Non-pigmented ciliary epithelial cell (primary cell): ENCODE results near the gene RAD54L.
"Not testable (repeated sequence)": the region's sequence is repeated elsewhere in the genome, so short reads cannot be mapped to it uniquely, and the experiment has no call there.

Source experiments
- DNase-seq: peaks from one replicate; pipeline ENCODE4 v3.0.0-alpha.2; 2010; ENCODE audit warnings: low read depth

The RAD54L gene

DNA sequence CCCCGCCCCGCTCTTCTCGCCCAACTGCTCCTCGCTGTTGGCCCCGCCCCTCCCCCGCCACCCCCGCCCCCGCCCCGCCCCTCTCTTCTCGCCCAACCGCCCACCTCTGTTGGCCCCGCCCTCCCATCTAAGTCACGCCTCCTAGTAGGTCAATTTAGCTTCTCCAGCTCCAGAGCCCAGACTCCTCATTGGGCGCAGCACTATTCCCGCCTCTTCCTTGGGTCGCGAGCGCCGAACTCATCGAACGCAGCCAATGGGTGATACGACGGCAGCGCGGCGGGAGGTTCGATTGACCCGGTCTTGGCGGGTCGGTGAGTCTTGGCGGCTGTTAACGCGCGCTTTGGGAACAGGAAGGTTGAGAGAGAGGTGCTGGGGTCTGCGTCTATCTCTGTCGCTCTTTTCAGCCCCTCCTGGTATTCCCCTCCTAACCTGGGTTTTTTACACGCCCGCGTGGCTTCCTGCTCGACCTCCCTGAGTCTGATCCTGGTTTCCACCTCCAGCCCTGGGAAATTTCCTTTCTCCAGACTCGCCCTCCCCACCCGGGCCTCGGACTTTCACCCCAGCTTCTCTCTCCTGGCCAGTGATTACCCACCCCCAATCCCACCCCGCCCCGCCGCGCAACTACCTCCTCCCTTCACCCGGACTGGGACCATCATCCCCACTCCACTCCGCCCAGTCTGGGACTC, at the start of gene RAD54L:
RAD54L (plus strand) TSS at position 328 of the 686 bp plus-strand sequence. CDS start 643 bp downstream, outside the sequence.
- DNase-seq, result peak; percentile 97

- DNase-seq, result no peak
Observed at GRCh38 chr1:46197964-46198811, 49.4 kb upstream of the RAD54L start, which contains the start of gene POMGNT1. POMGNT1 (minus strand) TSS chr1:46198434; CDS start chr1:46197821, 613 bp downstream.

DNA sequence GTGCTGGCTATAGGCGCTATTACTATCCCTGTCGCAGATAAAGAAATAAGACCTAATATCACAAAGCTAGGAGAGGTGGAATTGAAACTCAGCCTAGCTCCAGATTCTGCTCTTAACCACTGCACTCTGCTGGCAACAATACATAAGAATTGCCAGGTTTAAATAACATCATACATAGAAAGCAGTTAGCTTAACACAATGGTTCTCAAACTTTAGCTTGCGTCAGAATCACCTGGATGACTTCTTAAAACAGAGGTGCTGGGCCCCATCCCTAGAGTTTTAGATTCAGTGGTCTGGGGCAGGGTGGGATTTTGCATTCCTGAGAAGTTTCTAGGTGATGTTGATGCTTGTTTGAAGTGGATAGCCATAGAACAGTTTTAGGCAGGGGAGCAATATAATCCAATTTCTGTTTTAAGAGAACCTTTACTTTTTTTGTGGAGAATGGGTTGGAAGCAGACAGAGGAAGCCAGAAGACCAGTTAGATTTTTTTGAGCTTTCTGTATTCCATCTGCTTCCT, 48.3 kb upstream of the RAD54L start:
- no peak for DNase-seq

- DNase-seq, result no peak
Observed at GRCh38 chr1:46203738-46204405, 43.7 kb upstream of the RAD54L start.

DNA sequence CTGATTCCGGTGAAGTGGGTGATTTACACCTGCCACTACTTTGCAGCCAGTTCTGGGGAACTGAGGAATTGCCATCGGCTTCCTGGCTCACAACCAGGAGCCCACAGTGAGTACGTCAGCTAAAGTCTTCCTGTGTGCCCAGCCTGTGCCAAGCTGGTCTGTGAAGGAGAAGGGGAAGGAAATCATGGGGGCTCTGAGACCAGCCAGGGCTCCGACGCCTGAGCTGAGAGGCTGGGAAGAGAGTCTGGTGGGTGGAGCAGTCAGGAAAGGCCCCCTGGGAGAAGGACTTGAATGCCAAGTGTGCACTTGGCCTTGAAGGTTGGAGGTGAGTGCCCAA, 43.2 kb upstream of the RAD54L start:
- no peak for DNase-seq

DNA sequence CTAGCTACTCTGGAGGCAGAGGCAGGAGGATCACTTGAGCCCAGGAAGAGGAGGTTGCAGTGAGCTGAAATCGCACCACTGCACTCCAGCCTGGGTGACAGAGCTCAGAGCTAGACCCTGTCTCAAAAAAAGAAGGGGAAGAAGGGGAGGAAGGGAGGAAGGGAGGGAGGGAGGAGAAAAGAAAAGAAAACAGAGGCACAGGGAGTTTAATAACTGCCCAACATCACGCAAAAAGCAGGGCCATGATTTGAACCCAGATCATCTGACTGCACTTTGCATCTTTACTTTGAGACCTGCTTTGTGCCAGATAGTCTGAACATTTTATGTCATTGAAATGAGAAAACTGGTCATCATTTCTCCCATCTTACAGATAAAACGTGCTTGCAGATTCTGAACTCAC, 42.4 kb upstream of the RAD54L start:
- no peak for DNase-seq

GRCh38 chr1:46205791-46206190, 41.8 kb upstream of the RAD54L start:
- no peak for DNase-seq

GRCh38 chr1:46206399-46206798, 41.2 kb upstream of the RAD54L start:
- DNase-seq, result no peak

DNA sequence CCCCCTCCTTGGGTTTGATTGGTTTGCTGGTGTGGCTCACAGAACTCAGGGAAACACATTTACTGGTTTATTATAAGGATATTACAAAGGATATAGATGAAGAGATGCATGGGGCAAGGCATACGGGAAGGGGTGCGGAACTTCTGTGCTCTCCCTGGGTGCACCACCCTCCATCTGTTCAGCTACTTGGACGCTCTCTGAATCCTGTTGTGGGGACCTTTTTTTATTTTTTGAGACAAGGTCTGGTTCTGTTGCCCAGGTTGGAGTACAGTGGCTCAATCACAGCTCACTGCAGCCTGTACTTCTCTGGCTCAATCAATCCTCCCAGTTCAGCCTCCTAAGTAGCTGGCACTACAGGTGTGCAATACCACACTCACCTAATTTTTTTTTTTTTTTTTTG, 37.0 kb upstream of the RAD54L start:
- DNase-seq, result no peak

- no peak for DNase-seq
Observed at GRCh38 chr1:46211051-46211450, 36.5 kb upstream of the RAD54L start.

DNA sequence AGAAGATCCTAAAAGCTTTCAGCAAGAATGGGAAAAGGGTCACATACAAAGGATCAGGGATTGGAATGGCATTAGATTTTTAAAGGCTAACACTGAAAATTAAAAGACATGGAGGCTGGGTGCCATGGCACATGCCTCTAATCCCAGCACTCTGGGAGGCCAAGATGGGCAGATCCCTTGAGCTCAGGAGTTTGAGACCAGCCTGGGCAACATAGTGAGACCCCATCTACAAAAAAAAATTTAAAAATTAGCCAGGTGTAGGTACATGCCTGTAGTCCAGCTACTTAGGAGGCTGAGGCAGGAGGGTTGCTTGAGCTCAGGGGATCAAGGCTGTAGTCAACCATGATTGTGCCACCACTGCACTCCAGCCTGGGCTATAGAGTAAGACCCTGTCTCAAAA, 32.1 kb upstream of the RAD54L start:
- no peak for DNase-seq

- no peak for DNase-seq
Observed at GRCh38 chr1:46218443-46218842, 29.1 kb upstream of the RAD54L start.

GRCh38 chr1:46219551-46220520, 27.7 kb upstream of the RAD54L start:
- no peak for DNase-seq

DNA sequence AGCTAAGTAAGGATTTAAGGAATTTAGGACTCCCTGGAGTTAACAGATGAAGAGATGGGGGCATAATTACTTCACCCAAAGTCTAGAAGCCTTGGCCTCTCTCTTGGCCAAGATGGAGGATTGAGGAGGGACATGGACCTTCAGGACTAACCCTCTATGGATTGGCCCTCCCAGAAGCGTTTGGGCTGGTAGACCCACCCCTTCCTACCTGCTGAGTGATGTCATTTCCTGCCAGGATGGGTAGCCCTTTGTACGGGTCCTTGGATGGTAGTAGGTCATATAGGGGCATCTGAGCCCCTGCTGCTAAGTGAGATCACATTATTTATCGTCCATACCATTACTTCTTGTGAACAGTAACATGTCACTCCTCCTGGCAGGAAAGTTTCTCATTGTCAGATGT, 26.8 kb upstream of the RAD54L start:
- no peak for DNase-seq

DNA sequence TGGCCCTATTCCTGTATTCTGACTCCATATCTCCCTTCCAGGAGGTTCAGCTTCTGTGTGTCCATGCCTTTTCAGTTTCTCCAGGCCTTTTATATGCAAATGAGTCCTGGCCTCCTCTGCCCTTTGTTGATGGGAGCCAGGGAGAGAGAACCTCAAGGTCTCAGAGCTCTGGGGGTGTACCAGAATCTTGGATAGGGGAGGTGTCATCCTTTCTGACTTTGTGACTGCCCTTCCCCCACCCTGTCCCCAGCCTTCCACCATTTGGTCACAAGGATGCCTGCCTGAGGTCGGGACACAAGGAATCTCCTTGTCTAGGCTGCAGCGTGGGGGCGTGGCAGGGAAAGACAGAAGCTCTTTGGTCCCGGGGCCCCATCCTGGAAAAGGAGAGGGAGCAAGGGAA, 25.8 kb upstream of the RAD54L start:
- no peak for DNase-seq

DNA sequence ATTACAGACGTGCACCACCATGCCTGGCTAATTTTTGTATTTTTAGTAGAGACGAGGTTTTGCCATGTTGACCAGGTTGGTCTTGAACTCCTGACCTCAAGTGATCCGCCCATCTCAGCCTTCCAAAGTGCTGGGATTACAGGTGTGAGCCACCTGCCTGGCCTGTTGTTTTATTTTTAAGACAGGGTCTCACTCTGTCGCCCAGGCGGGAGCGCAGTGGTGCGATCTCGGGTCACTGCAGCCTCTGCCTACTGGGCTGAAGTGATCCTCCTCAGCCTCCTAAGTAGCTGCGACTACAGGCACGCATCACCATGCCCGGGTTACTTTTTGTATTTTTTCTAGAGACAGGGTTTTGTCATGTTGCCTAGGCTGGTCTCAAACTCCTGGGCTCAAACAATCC, 24.5 kb upstream of the RAD54L start:
- not testable (repeated sequence) for DNase-seq

- peak; percentile 68 for DNase-seq
Observed at GRCh38 chr1:46223472-46223943, 24.1 kb upstream of the RAD54L start.

GRCh38 chr1:46224966-46225365, 22.6 kb upstream of the RAD54L start:
- DNase-seq, result no peak

GRCh38 chr1:46231231-46231630, 16.3 kb upstream of the RAD54L start:
- not testable (repeated sequence) for DNase-seq

- DNase-seq, result no peak
Observed at GRCh38 chr1:46236882-46237281, 10.7 kb upstream of the RAD54L start.

GRCh38 chr1:46238865-46239264, 8.7 kb upstream of the RAD54L start:
- not testable (repeated sequence) for DNase-seq
